Uterus (tissue), 4 donors: ENCODE measurements around the gene CDRT15L2. TPM values are rescaled to one million over a fixed set of nuclear protein-coding genes. Genes with fewer than 3 reads are reported as not detected.
"Not testable (repeated sequence)": the region's sequence is repeated elsewhere in the genome, so short reads cannot be mapped to it uniquely, and the experiment has no call there.

Experiments used
- DNase-seq, 2 donors: peaks; one replicate each; pipeline ENCODE4 v3.0.0-alpha.2; 2019 to 2020
- H3K27ac ChIP-seq, 2 donors: fragments of 200-600 bp; sonication (generic); 1 replicate in 1 of 2; 2 replicates in 1 of 2; pipeline ENCODE4 v1.5.1; 2016 to 2018
- H3K27me3 ChIP-seq, 2 donors: fragments of 200-600 bp; sonication (generic); one replicate each; pipeline ENCODE4 v1.5.1; 2018 to 2019; ENCODE audit warnings: control low read depth in 1 of 2
- H3K36me3 ChIP-seq, 2 donors: fragments of 200-600 bp; sonication (generic); one replicate each; pipeline ENCODE4 v1.5.1; 2019; ENCODE audit warnings: control low read depth in 1 of 2
- H3K4me1 ChIP-seq, 2 donors: fragments of 200-600 bp; sonication (generic); one replicate each; pipeline ENCODE4 v1.5.1; 2018 to 2019; ENCODE audit warnings: control low read depth in 1 of 2
- H3K4me3 ChIP-seq, 2 donors: fragments of 200-600 bp; sonication (generic); 1 replicate in 1 of 2; 2 replicates in 1 of 2; pipeline ENCODE4 v1.5.1; 2018 to 2019; ENCODE audit warnings: mild to moderate bottlenecking in 1 of 2
- H3K9me3 ChIP-seq, 2 donors: fragments of 200-600 bp; sonication (generic); one replicate each; pipeline ENCODE4 v1.5.1; 2019; ENCODE audit warnings: control low read depth in 1 of 2
- POLR2A ChIP-seq, 2 donors: fragments of 450-650 bp; IDR thresholded peaks; one replicate each; pipeline ENCODE4 v1.6.1; 2016; ENCODE audit warnings: antibody characterized with exemption in 2 of 2, mild to moderate bottlenecking in 1 of 2, moderate library complexity in 1 of 2
- intact Hi-C: fragments of 100-400 bp; cut with DNase I; formaldehyde crosslinking; loops from one replicate; pipeline ENCODE4 v1.15.1; 2023; ENCODE audit warnings: low total_unique reads
- small RNA-seq: library from RNA; depleted of rRNA; stranded (forward); fragments of <200 nt; gene quantifications from one replicate; pipeline ENCODE3, GENCODE V24; 2016
- total RNA-seq, 4 donors: library from RNA; depleted of rRNA in 3 of 4; stranded (reverse); fragments of >200 nt in 3 of 4; gene quantifications; one replicate each; pipeline versions ENCODE4 v1.1.0 to v1.2.4, GENCODE V29; 2014 to 2023
- TF ChIP-seq, protein P1 (sequence below), 4 experiments: fragments of 200-600 bp in 2 of 4; fragments of 450-650 bp in 2 of 4; sonication (generic) in 2 of 4; IDR thresholded peaks; one replicate each; pipeline ENCODE4 v1.5.1; 2016 to 2019; ENCODE audit warnings: antibody characterized with exemption in 4 of 4, mild to moderate bottlenecking in 2 of 4, moderate library complexity in 1 of 4
- donor health status: DM: yes; HTN: yes; CAD: no.

CDRT15L2 gene
- total RNA-seq, 4 donors from 2014 or later: not detected

- no peak overlapping the region for H3K4me3 ChIP-seq
- H3K27ac ChIP-seq: no peak overlapping the region
- no peaks in the 10 kb centered on the region for H3K4me1 ChIP-seq
- TF ChIP-seq, protein P1, sequence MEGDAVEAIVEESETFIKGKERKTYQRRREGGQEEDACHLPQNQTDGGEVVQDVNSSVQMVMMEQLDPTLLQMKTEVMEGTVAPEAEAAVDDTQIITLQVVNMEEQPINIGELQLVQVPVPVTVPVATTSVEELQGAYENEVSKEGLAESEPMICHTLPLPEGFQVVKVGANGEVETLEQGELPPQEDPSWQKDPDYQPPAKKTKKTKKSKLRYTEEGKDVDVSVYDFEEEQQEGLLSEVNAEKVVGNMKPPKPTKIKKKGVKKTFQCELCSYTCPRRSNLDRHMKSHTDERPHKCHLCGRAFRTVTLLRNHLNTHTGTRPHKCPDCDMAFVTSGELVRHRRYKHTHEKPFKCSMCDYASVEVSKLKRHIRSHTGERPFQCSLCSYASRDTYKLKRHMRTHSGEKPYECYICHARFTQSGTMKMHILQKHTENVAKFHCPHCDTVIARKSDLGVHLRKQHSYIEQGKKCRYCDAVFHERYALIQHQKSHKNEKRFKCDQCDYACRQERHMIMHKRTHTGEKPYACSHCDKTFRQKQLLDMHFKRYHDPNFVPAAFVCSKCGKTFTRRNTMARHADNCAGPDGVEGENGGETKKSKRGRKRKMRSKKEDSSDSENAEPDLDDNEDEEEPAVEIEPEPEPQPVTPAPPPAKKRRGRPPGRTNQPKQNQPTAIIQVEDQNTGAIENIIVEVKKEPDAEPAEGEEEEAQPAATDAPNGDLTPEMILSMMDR (IDR thresholded peaks at IDR 0.05): no peak
- TF ChIP-seq POLR2A (IDR thresholded peaks at IDR 0.05): no peak
- no peaks in the 10 kb centered on the region for H3K36me3 ChIP-seq
- H3K9me3 ChIP-seq: no peaks in the 10 kb centered on the region
- H3K27me3 ChIP-seq: no peaks in the 10 kb centered on the region
- intact Hi-C loops: no loop called here
- DNase-seq: no peak
Observed at GRCh38 chr17:20613905-20614304, 34.4 kb downstream of the CDRT15L2 start.

DNA sequence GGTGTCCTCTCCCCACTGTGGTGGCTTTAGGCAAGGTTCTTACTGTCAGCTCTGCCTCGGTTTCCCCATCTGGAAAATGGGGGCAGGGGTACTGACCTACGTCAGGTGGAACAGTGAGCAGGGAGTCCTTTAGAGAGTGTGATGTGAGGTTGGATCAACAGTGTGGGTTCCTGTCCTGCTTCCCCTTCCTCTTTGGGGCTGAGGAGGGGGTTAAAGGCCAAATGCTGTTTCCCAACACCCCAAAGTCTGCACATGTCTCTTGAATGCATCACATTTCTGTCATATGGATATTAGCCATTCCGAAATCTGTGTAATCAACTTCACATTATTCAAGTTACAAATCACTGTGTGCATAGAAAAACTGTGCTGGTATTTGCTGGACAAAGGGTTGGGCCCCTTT, 35.9 kb downstream of the CDRT15L2 start:
- H3K36me3 ChIP-seq, intact Hi-C loops, DNase-seq, H3K4me1 ChIP-seq, H3K27me3 ChIP-seq, H3K27ac ChIP-seq, H3K9me3 ChIP-seq, H3K4me3 ChIP-seq: not testable (repeated sequence)

Small RNA genes lying within 50 kb of the gene (small RNA-seq; reads per million reads assigned to genes)
- not detected for gene AC015818.1
- not detected for gene AC087499.1
- not detected for gene AC087499.3

Other genes with a start within 250 kb of the CDRT15L2 start
- not detected for gene LGALS9B, start 112.2 kb upstream of the CDRT15L2 start, total RNA-seq